ENCODE results near the gene CARS2.

CARS2 gene

DNA sequence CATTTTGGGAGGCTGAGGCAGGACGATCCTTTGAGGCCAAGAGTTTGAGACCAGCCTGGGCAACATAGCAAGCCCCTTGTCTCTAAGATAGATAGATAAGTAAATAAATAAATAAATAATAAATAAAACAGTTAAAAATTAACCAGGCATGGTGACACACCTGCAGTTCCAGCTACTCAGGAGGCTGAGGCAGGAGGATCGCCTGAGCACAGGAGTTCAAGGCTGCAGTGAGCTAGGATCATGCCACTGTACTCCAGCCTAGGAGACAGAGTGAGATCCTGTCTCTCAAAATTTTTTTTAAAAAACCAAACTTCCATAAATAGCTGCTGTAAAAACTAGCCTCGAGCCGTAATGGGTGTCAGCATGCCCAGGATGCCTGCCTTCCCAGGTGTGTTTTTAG, 104.9 kb downstream of the CARS2 start:
- no peak for DNase-seq (ENCODE audit: low spot score)
- in situ Hi-C loops (cut with MboI; ENCODE audit: low pct_unique_long_range_greater_than_20kb, low sequenced_read_pairs, unreplicated experiment) = loop anchor here (25.0 kb wide), 1 partner anchor 211 kb away; no protein-coding TSS in a partner anchor
- TF ChIP-seq, protein P1, sequence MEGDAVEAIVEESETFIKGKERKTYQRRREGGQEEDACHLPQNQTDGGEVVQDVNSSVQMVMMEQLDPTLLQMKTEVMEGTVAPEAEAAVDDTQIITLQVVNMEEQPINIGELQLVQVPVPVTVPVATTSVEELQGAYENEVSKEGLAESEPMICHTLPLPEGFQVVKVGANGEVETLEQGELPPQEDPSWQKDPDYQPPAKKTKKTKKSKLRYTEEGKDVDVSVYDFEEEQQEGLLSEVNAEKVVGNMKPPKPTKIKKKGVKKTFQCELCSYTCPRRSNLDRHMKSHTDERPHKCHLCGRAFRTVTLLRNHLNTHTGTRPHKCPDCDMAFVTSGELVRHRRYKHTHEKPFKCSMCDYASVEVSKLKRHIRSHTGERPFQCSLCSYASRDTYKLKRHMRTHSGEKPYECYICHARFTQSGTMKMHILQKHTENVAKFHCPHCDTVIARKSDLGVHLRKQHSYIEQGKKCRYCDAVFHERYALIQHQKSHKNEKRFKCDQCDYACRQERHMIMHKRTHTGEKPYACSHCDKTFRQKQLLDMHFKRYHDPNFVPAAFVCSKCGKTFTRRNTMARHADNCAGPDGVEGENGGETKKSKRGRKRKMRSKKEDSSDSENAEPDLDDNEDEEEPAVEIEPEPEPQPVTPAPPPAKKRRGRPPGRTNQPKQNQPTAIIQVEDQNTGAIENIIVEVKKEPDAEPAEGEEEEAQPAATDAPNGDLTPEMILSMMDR (IDR thresholded peaks at IDR 0.05; ENCODE audit: extremely low read depth, insufficient read depth, missing control alignments) = no peak

- TF ChIP-seq, protein P1 (IDR thresholded peaks at IDR 0.05; ENCODE audit: extremely low read depth, insufficient read depth, missing control alignments) = no peak
- DNase-seq (ENCODE audit: low spot score) = no peak
- in situ Hi-C loops (cut with MboI; ENCODE audit: low pct_unique_long_range_greater_than_20kb, low sequenced_read_pairs, unreplicated experiment) = loop anchor here (25.0 kb wide), 1 partner anchor 212 kb away; no protein-coding TSS in a partner anchor
Observed at GRCh38 chr13:110600261-110600819, 105.6 kb downstream of the CARS2 start.

DNA sequence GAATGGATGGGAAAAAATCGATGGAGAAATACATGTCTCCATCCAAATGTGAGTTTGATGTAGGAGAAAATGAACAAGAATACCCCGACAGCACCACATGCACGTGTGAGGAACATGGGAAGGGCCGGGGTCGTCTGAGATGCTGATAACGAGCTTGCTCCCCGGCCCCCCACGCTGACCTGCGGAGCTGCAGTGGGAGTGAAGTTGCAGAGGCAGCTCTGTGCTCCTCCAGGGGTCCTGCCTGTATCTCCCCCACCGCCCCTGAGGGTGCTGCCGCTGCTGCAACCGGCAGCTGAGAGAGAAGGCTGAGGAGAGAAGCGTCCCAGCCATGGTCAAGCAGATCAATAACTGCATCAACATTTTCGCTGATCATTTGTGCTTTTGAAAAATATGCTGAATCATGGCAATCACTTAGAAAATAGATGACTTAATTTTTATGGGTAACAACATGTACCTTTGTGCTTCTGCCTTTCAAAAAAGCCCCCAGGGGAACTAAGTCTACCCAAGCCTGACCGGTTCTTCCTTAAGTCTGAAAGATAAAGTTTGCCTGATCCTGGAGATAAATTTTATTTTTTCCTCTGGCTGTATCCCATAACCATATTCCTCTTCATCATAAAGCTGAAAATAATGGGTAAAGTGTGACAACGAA, 108.8 kb downstream of the CARS2 start:
- TF ChIP-seq, protein P1 (IDR thresholded peaks at IDR 0.05; ENCODE audit: extremely low read depth, insufficient read depth, missing control alignments) = no peak
- no peak for DNase-seq (ENCODE audit: low spot score)
- in situ Hi-C loops (cut with MboI; ENCODE audit: low pct_unique_long_range_greater_than_20kb, low sequenced_read_pairs, unreplicated experiment) = loop anchor here (25.0 kb wide), 1 partner anchor 385 kb away; no protein-coding TSS in a partner anchor

- peak; percentile 81 for DNase-seq (ENCODE audit: low spot score)
- in situ Hi-C loops (cut with MboI; ENCODE audit: low pct_unique_long_range_greater_than_20kb, low sequenced_read_pairs, unreplicated experiment) = loop anchor here (25.0 kb wide), 1 partner anchor 381 kb away; no protein-coding TSS in a partner anchor
- TF ChIP-seq, protein P1 (IDR thresholded peaks at IDR 0.05; ENCODE audit: extremely low read depth, insufficient read depth, missing control alignments) = peak; percentile 61
Observed at GRCh38 chr13:110593430-110594130, 112.3 kb downstream of the CARS2 start.

GRCh38 chr13:110592665-110593064, 113.3 kb downstream of the CARS2 start:
- DNase-seq (ENCODE audit: low spot score) = no peak
- TF ChIP-seq, protein P1 (IDR thresholded peaks at IDR 0.05; ENCODE audit: extremely low read depth, insufficient read depth, missing control alignments) = no peak
- in situ Hi-C loops (cut with MboI; ENCODE audit: low pct_unique_long_range_greater_than_20kb, low sequenced_read_pairs, unreplicated experiment) = loop anchor here (25.0 kb wide), 1 partner anchor 380 kb away; no protein-coding TSS in a partner anchor
